A549 treated with ZK216348 at 1 μM for 4 hours (cell line): ENCODE measurements around the gene PDIA6. TPM values are rescaled to one million over a fixed set of nuclear protein-coding genes. Genes with fewer than 3 reads are reported as not detected.

ENCODE experiments used
- total RNA-seq: library from RNA; stranded (reverse); fragments of 200-300 nt; extraction: Qiagen RNA extraction; gene quantifications from 5 replicates; pipeline ENCODE4 v1.2.3, GENCODE V29; 2022; ENCODE audit warnings: low read depth

Gene PDIA6, protein sequence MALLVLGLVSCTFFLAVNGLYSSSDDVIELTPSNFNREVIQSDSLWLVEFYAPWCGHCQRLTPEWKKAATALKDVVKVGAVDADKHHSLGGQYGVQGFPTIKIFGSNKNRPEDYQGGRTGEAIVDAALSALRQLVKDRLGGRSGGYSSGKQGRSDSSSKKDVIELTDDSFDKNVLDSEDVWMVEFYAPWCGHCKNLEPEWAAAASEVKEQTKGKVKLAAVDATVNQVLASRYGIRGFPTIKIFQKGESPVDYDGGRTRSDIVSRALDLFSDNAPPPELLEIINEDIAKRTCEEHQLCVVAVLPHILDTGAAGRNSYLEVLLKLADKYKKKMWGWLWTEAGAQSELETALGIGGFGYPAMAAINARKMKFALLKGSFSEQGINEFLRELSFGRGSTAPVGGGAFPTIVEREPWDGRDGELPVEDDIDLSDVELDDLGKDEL
- 306 to 376 TPM (median 350 TPM) in 5 replicates for total RNA-seq

DNA sequence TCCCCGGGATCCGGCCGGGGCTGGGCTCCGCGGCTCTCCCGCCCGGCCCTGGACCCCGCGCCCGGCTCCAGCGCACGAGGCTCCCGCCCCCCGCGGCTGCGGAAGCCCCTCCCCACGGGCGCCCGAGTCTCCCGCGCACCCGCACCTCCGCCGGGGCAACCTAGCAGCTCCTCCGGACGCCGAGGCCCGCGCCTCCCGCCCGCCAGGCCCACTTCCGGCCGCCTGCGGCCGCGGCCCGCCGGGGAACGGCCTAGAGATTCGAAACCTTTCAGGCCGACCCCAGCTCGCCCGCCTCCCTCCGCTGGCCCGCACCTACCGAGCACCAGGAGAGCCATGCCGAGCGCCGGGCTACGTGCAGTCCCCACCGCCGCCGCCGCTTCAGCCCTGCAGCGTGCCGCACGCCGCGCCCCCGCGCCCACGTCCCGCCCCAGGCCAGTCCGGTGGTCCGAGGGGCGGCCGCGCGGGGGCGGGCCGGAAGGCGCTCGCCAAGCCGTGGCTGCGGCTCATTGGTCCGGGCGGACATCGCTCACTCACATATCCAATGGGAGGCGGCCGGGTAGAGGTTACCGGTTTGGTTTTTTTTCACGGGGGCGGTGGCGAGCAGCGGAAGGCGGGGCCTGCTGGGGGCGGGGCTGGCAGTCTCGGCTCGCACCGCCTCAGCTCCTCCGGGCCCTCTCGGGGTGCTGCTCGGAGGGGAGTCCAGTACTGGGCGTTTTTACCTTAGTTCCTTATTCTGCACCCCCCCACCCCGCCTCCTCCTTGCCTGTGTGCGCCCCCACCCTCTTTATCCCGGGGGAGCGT lies at the start of gene PDIA6:
Gene PDIA6, minus strand, starts transcription at position 424 of the 801 bp plus-strand sequence. Its CDS starts 89 bp downstream, at position 335.

Other genes starting within 250 kb of the PDIA6 start
- gene NOL10, start 122.8 kb downstream of the PDIA6 start, total RNA-seq = 40.4 to 53.1 TPM (median 42.9 TPM) in 5 replicates
- 0.07 to 0.31 TPM (median 0.17 TPM) in 4 of 5 replicates, not detected in the other for gene ATP6V1C2, start 91.2 kb downstream of the PDIA6 start, total RNA-seq
- 20.2 to 46.1 TPM (median 40.1 TPM) in 5 replicates for gene KCNF1, start 99.1 kb upstream of the PDIA6 start, total RNA-seq